ENCODE measurements around the gene PRELID1. TPM values are rescaled to one million over a fixed set of nuclear protein-coding genes. Genes with fewer than 3 reads are reported as not detected.

PRELID1 gene
- total RNA-seq, 6 experiments from 2014 or later = 64.1 to 116 (median 84.4) TPM

- H3K27me3 ChIP-seq = no peaks in the 10 kb centered on the region
- no peak overlapping the region for H3K27ac ChIP-seq
- H3K9me3 ChIP-seq = no peaks in the 10 kb centered on the region
- no peak for DNase-seq
- intact Hi-C loops (cut with DNase I) = no loop called here
- WGBS (ENCODE audit: insufficient coverage, low coverage, low lambda C conversion rate, missing lambda C conversion rate) = 95% methylated on average over 3 of the region's 3 CpGs
- ATAC-seq = no peak
- TF ChIP-seq POLR2A (IDR thresholded peaks at IDR 0.05) (no peak), CTCF (IDR thresholded peaks at IDR 0.05) (no peak)
- H3K4me1 ChIP-seq = peaks cover 0 to 3% (median 0%) of the 10 kb centered on the region in 4 donors
- peaks cover 0 to 72% (median 18%) of the 10 kb centered on the region in 4 donors for H3K36me3 ChIP-seq
- no peak overlapping the region for H3K4me3 ChIP-seq
Observed at GRCh38 chr5:177270653-177271052, 32.9 kb upstream of the PRELID1 start.

GRCh38 chr5:177271113-177271512, 32.5 kb upstream of the PRELID1 start:
- 98% methylated on average over 4 of the region's 4 CpGs for WGBS (ENCODE audit: insufficient coverage, low coverage, low lambda C conversion rate, missing lambda C conversion rate)
- Histone ChIP-seq H3K4me3 (no peak overlapping the region), H3K27me3 (no peaks in the 10 kb centered on the region), H3K9me3 (no peaks in the 10 kb centered on the region), H3K27ac (no peak overlapping the region), H3K4me1 (peaks cover 0 to 3% (median 0%) of the 10 kb centered on the region in 4 donors), H3K36me3 (peaks cover 0 to 74% (median 20%) of the 10 kb centered on the region in 4 donors)
- no peak for DNase-seq
- ATAC-seq = no peak
- intact Hi-C loops (cut with DNase I) = no loop called here
- TF ChIP-seq POLR2A (IDR thresholded peaks at IDR 0.05) (no peak), CTCF (IDR thresholded peaks at IDR 0.05) (no peak)

GRCh38 chr5:177275883-177276282, 27.7 kb upstream of the PRELID1 start:
- ATAC-seq = no peak
- TF ChIP-seq CTCF (IDR thresholded peaks at IDR 0.05) (no peak), POLR2A (IDR thresholded peaks at IDR 0.05) (no peak)
- no peaks in the 10 kb centered on the region for H3K9me3 ChIP-seq
- 86% methylated on average over 4 of the region's 6 CpGs for WGBS (ENCODE audit: insufficient coverage, low coverage, low lambda C conversion rate, missing lambda C conversion rate)
- H3K36me3 ChIP-seq = peaks cover 0 to 68% (median 15%) of the 10 kb centered on the region in 4 donors
- H3K4me1 ChIP-seq = peaks cover 0 to 3% (median 0%) of the 10 kb centered on the region in 4 donors
- no peaks in the 10 kb centered on the region for H3K27me3 ChIP-seq
- intact Hi-C loops (cut with DNase I) = no loop called here
- no peak for DNase-seq
- H3K27ac ChIP-seq = no peak overlapping the region
- no peak overlapping the region for H3K4me3 ChIP-seq

GRCh38 chr5:177276886-177277285, 26.7 kb upstream of the PRELID1 start:
- no peak overlapping the region for H3K27ac ChIP-seq
- peaks cover 0 to 71% (median 16%) of the 10 kb centered on the region in 4 donors for H3K36me3 ChIP-seq
- no peak for DNase-seq

More at GRCh38 chr5:177276886-177277285, 26.7 kb upstream of the PRELID1 start:
- no peaks in the 10 kb centered on the region for H3K27me3 ChIP-seq
- no peak for ATAC-seq
- H3K4me1 ChIP-seq = peaks cover 0 to 3% (median 0%) of the 10 kb centered on the region in 4 donors
- H3K9me3 ChIP-seq = no peaks in the 10 kb centered on the region
- WGBS (ENCODE audit: insufficient coverage, low coverage, low lambda C conversion rate, missing lambda C conversion rate) = 77% methylated on average over 1 of the region's 1 CpG
- no peak overlapping the region for H3K4me3 ChIP-seq
- TF ChIP-seq CTCF (IDR thresholded peaks at IDR 0.05) (no peak), POLR2A (IDR thresholded peaks at IDR 0.05) (no peak)
- intact Hi-C loops (cut with DNase I) = no loop called here
